SH-SY5Y (cell line): ENCODE data around the gene EN2.

Experiments
- GATA2 ChIP-seq: IDR thresholded peaks from 2 replicates; pipeline ENCODE4 v1.6.1; 2011; ENCODE audit warnings: mild to moderate bottlenecking, low read depth, low read length
- GATA3 ChIP-seq: IDR thresholded peaks from 2 replicates; pipeline ENCODE4 v1.6.1; 2011; ENCODE audit warnings: low read depth, mild to moderate bottlenecking, low read length, moderate library complexity

DNA sequence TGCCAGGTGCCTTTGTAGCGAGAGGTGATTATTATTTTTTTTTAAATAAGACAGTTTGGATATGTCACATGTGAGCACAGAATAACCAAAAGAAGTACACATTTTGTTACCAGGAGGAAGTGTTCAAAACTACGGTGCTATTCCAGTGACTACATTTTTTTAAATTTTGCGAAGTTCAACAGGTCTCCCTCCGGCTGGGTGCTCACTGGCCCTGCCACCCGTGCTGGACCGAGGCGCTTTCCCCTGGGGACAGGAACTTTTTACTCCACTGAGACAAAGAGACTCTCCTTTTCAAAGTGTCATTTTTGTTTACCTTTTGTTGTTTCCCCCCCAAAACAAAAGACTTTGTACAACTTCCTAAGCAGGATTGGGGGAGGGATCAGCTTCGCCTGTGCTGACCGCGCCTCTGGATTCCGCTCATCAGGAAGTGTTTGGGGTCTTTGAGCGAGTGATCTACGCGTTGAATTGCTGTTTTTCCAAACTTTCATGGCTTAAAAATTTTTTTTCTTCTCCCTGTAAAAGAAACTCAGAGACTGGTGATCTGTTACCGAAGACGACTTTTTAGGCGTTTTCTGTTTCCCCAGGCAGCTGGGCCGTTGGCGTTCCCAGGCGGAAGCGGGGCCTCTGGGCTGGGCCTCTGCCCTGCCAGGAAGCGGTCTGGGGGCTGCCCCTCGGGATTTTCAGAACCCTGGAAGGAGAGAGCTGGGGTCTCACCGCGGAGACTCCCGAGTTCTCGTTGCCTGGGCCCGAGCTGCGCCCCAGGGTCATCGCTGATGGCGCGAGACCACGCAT lies 7.2 kb downstream of the EN2 start:
- TF ChIP-seq GATA2 (no peak), GATA3 (no peak)
